NT2/D1 (cell line): ENCODE results near the gene LAMC1.

Experiments used
- SUZ12 ChIP-seq: IDR thresholded peaks from 2 replicates; pipeline ENCODE4 v1.6.1; 2011; ENCODE audit not compliant: insufficient read length, insufficient read depth; ENCODE audit errors: extremely low read depth
- YY1 ChIP-seq: IDR thresholded peaks from 2 replicates; pipeline ENCODE4 v1.6.1; 2011; ENCODE audit not compliant: insufficient read length, insufficient read depth
- ZNF274 ChIP-seq: IDR thresholded peaks from 2 replicates; pipeline ENCODE4 v1.6.1; 2011; ENCODE audit warnings: mild to moderate bottlenecking, low read depth, low read length

DNA sequence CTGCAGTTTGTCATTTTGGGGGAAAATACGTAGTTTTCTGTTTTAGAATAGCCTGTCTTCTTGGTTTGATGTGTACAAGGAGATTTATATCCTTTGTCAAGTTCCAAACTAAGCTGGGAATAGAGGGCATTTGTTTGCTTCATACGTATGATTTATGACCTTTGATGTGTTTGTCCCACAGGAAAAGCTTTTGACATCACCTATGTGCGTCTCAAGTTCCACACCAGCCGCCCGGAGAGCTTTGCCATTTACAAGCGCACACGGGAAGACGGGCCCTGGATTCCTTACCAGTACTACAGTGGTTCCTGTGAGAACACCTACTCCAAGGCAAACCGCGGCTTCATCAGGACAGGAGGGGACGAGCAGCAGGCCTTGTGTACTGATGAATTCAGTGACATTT lies 79.9 kb downstream of the LAMC1 start:
- TF ChIP-seq YY1 (no peak), ZNF274 (no peak), SUZ12 (no peak)
